ENCODE data around the gene NPAT.
A peak's percentile ranks its signal among the peaks of the same experiment; 100 is the strongest.
"Not testable (repeated sequence)": the region's sequence is repeated elsewhere in the genome, so short reads cannot be mapped to it uniquely, and the experiment has no call there.

NPAT gene

GRCh38 chr11:108147150-108147549 lies 75.3 kb downstream of the NPAT start:
- no peak for DNase-seq

GRCh38 chr11:108144615-108145014 lies 77.8 kb downstream of the NPAT start:
- no peak for DNase-seq

- DNase-seq: no peak
These were observed 80.1 kb downstream of the NPAT start for GRCh38 chr11:108142304-108142703.

- DNase-seq: no peak
These were observed 85.2 kb downstream of the NPAT start for GRCh38 chr11:108137212-108137611.

GRCh38 chr11:108135845-108136544 lies 86.4 kb downstream of the NPAT start:
- DNase-seq: peak; percentile 10

- DNase-seq: not testable (repeated sequence)
These were observed 89.4 kb downstream of the NPAT start for GRCh38 chr11:108132993-108133538.

GRCh38 chr11:108131993-108132392 lies 90.4 kb downstream of the NPAT start:
- DNase-seq: no peak

- no peak for DNase-seq
These were observed 93.7 kb downstream of the NPAT start for GRCh38 chr11:108128772-108129171.

- no peak for DNase-seq
These were observed 97.3 kb downstream of the NPAT start for GRCh38 chr11:108125096-108125495.

- DNase-seq: no peak
These were observed 100.2 kb downstream of the NPAT start for GRCh38 chr11:108122166-108122628.

GRCh38 chr11:108121274-108122155 lies 100.9 kb downstream of the NPAT start, which contains the start of gene ACAT1:
ACAT1 (plus strand) TSS chr11:108121567; CDS start chr11:108121607, 40 bp downstream.
- peak; percentile 98 for DNase-seq

- not testable (repeated sequence) for DNase-seq
These were observed 101.5 kb downstream of the NPAT start for GRCh38 chr11:108120936-108121273.

GRCh38 chr11:108117746-108118371 lies 104.6 kb downstream of the NPAT start:
- DNase-seq: no peak

GRCh38 chr11:108115500-108116140 lies 106.8 kb downstream of the NPAT start:
- DNase-seq: no peak

GRCh38 chr11:108112057-108112456 lies 110.4 kb downstream of the NPAT start:
- no peak for DNase-seq

- no peak for DNase-seq
These were observed 111.3 kb downstream of the NPAT start for GRCh38 chr11:108111126-108111525.
